HG03565 (cell line): ENCODE measurements around the gene GPLD1.
"Not testable (repeated sequence)": the region's sequence is repeated elsewhere in the genome, so short reads cannot be mapped to it uniquely, and the experiment has no call there.

ENCODE experiments used
- ATAC-seq: cut with Tn5 transposase; IDR thresholded peaks from one replicate; pipeline ENCODE4 v1.9.1; 2021; ENCODE audit warnings: mild to moderate bottlenecking, moderate library complexity; ENCODE audit not compliant: unreplicated experiment

Gene GPLD1

DNA sequence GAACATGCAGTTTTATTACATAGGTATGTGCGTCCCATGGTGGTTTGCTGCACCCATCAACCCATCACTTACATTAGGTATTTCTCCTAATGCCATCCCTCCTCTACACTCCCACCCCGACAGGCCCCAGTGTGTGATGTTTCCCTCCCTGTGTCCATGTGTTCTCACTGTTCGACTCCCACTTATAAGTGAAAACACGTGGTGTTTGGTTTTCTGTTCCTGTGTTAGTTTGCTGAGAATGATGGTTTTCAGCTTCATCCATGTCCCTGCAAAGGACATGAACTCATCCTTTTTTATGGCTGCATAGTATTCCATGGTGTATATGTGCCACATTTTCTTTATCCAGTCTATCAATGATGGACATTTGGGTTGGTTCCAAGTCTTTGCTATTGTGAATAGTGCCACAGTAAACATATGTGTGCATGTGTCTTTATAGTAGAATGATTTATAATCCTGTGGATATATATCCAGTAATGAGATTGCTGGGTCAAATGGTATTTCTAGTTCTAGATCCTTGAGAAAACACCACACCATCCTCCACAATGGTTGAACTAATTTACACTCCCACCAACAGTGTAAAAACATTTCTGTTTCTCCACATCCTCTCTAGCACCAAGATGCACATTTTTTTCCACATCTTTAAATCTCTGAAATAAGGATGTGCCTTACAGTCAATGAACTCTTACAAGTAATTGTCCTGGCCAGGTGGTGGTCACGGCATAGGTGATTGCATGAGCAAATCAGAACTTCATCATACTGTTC is 104.8 kb downstream of the GPLD1 start:
- ATAC-seq: not testable (repeated sequence)

GRCh38 chr6:24382891-24383494 is 106.4 kb downstream of the GPLD1 start:
- ATAC-seq: not testable (repeated sequence)

- ATAC-seq: no peak
These were observed 107.2 kb downstream of the GPLD1 start for GRCh38 chr6:24382220-24382540.

- no peak for ATAC-seq
These were observed 107.7 kb downstream of the GPLD1 start for GRCh38 chr6:24381476-24382219.

DNA sequence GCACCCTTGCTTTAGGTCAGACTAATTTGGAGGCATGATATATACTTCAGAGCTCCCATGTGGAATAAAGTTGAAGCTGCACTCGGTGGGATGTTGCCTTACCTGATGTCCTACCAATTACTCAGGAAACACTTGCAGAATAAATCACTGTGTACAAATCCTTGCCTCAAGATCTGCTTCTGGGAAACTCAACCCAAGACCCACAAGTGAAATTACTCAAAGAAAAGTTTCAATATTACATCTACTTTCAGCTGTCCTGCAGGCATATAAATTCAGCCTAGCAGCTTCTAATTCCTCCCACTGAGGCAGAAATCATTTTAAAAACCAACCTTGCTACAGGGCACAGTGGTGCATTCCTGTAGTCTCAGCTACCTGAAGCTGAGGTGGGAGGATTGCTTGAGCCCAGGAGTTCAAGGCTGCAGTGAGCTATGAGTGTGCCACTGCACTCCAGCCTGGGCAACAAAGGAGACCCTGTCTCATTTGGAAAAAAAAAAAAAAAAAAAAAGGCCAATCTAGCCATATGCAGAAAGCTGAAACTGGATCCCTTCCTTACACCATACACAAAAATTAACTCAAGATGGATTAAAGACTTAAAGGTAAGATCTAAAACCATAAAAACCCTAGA is 110.8 kb downstream of the GPLD1 start:
- ATAC-seq: peak; percentile 59
